WERI-Rb-1 (cell line): ENCODE data around the gene MYBPC2.

ENCODE experiments used
- DNase-seq: peaks from one replicate; pipeline ENCODE4 v3.0.0-alpha.2; 2020
- H3K27ac ChIP-seq: fragments of 250-450 bp; sonication (Bioruptor Pico); 2 replicates; pipeline ENCODE4 v1.5.1; 2020; ENCODE audit warnings: mild to moderate bottlenecking, moderate library complexity
- H3K27me3 ChIP-seq: fragments of 250-450 bp; sonication (Bioruptor Pico); 2 replicates; pipeline ENCODE4 v1.5.1; 2021; ENCODE audit warnings: mild to moderate bottlenecking, low read depth, moderate library complexity; ENCODE audit not compliant: insufficient read depth, severe bottlenecking
- H3K36me3 ChIP-seq: fragments of 250-450 bp; sonication (Bioruptor Pico); 2 replicates; pipeline ENCODE4 v1.5.1; 2020; ENCODE audit warnings: mild to moderate bottlenecking, moderate library complexity
- H3K4me3 ChIP-seq: 2 replicates; pipeline ENCODE4 v1.5.1; 2011; ENCODE audit warnings: low read depth, mild to moderate bottlenecking, control low read depth, low read length
- H3K9me3 ChIP-seq: fragments of 250-450 bp; sonication (Bioruptor Pico); 2 replicates; pipeline ENCODE4 v1.5.1; 2021; ENCODE audit warnings: mild to moderate bottlenecking, moderate library complexity; ENCODE audit not compliant: severe bottlenecking
- CTCF ChIP-seq: IDR thresholded peaks from 2 replicates; pipeline ENCODE4 v1.5.1; 2011; ENCODE audit warnings: low read depth, mild to moderate bottlenecking, control low read depth, inconsistent platforms, low read length

Gene MYBPC2

GRCh38 chr19:50447750-50448149 lies 15.1 kb downstream of the MYBPC2 start:
- Histone ChIP-seq H3K4me3 (no peak overlapping the region), H3K27me3 (no peaks in the 10 kb centered on the region), H3K9me3 (peaks cover 5% of the 10 kb centered on the region), H3K27ac (no peak overlapping the region), H3K36me3 (no peaks in the 10 kb centered on the region)
- no peak for TF ChIP-seq CTCF
- DNase-seq, result no peak

- TF ChIP-seq CTCF, result no peak
- Histone ChIP-seq H3K36me3 (no peaks in the 10 kb centered on the region), H3K4me3 (no peak overlapping the region), H3K27me3 (no peaks in the 10 kb centered on the region), H3K27ac (no peak overlapping the region), H3K9me3 (no peaks in the 10 kb centered on the region)
- DNase-seq, result no peak
Observed at GRCh38 chr19:50449236-50449899, 16.7 kb downstream of the MYBPC2 start.

GRCh38 chr19:50450369-50451222 lies 17.9 kb downstream of the MYBPC2 start:
- peak; percentile 34 for DNase-seq
- no peak for TF ChIP-seq CTCF

GRCh38 chr19:50451223-50451534 lies 18.5 kb downstream of the MYBPC2 start:
- no peak for TF ChIP-seq CTCF

More at GRCh38 chr19:50450369-50451222, 17.9 kb downstream of the MYBPC2 start:
- Histone ChIP-seq H3K36me3 (no peaks in the 10 kb centered on the region), H3K9me3 (no peaks in the 10 kb centered on the region), H3K27me3 (no peaks in the 10 kb centered on the region), H3K4me3 (peak overlapping the region; percentile 53), H3K27ac (no peak overlapping the region)

GRCh38 chr19:50453243-50453642 lies 20.6 kb downstream of the MYBPC2 start:
- H3K27me3 ChIP-seq, result no peaks in the 10 kb centered on the region
- H3K9me3 ChIP-seq, result no peaks in the 10 kb centered on the region
- H3K36me3 ChIP-seq, result no peaks in the 10 kb centered on the region
- no peak for DNase-seq
- no peak for TF ChIP-seq CTCF
- H3K27ac ChIP-seq, result no peak overlapping the region
- H3K4me3 ChIP-seq, result no peak overlapping the region

More at GRCh38 chr19:50451223-50451534, 18.5 kb downstream of the MYBPC2 start:
- Histone ChIP-seq H3K27ac (no peak overlapping the region), H3K9me3 (no peaks in the 10 kb centered on the region), H3K4me3 (peak overlapping the region; percentile 53), H3K36me3 (no peaks in the 10 kb centered on the region), H3K27me3 (no peaks in the 10 kb centered on the region)
- no peak for DNase-seq
